22Rv1 (cell line): ENCODE measurements around the gene CCDC15.

Experiments used
- ZFX ChIP-seq: fragments of 450-650 bp; IDR thresholded peaks from 2 replicates; pipeline ENCODE4 v1.6.1; 2017; ENCODE audit warnings: antibody characterized with exemption, borderline replicate concordance
- TF ChIP-seq, protein P1 (sequence below): fragments of 450-650 bp; IDR thresholded peaks from 2 replicates; pipeline ENCODE4 v1.5.1; 2017; ENCODE audit warnings: mild to moderate bottlenecking

DNA sequence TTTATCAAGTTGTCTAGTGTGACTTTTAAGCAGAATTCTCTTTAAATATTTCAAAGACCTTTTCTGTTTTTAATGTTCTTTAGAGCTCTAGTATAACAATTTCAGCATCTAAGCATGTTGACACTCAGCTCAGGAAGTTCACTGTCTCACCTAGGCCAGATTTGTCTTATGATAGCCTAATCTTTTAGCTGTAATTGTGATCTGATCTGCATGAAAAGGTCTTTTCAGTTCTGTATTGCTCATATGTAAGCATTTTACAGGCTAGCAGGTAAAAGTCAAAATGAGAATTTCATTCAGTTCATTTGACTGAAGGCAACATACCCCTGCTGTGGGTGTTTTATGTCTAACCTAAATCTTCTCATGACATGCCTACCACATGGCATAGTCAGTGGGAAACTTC, 62.4 kb downstream of the CCDC15 start:
- TF ChIP-seq, protein P1, sequence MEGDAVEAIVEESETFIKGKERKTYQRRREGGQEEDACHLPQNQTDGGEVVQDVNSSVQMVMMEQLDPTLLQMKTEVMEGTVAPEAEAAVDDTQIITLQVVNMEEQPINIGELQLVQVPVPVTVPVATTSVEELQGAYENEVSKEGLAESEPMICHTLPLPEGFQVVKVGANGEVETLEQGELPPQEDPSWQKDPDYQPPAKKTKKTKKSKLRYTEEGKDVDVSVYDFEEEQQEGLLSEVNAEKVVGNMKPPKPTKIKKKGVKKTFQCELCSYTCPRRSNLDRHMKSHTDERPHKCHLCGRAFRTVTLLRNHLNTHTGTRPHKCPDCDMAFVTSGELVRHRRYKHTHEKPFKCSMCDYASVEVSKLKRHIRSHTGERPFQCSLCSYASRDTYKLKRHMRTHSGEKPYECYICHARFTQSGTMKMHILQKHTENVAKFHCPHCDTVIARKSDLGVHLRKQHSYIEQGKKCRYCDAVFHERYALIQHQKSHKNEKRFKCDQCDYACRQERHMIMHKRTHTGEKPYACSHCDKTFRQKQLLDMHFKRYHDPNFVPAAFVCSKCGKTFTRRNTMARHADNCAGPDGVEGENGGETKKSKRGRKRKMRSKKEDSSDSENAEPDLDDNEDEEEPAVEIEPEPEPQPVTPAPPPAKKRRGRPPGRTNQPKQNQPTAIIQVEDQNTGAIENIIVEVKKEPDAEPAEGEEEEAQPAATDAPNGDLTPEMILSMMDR = no peak
- TF ChIP-seq ZFX = no peak
